Hepatocyte (in vitro differentiated cells): ENCODE results near the gene RIMKLB. TPM values are rescaled to one million over a fixed set of nuclear protein-coding genes. Genes with fewer than 3 reads are reported as not detected.
"Not testable (repeated sequence)": the region's sequence is repeated elsewhere in the genome, so short reads cannot be mapped to it uniquely, and the experiment has no call there.

Source experiments
- DNase-seq: peaks from one replicate; pipeline ENCODE4 v3.0.0-alpha.2; 2016; ENCODE audit warnings: low spot score
- H2AFZ ChIP-seq: fragments of 200-600 bp; sonication (generic); 2 replicates; pipeline ENCODE4 v1.6.0; 2016; ENCODE audit warnings: antibody characterized with exemption, mild to moderate bottlenecking
- H3K27ac ChIP-seq: fragments of 200-600 bp; sonication (generic); 2 replicates; pipeline ENCODE4 v1.5.1; 2016; ENCODE audit warnings: mild to moderate bottlenecking
- H3K27me3 ChIP-seq: fragments of 200-600 bp; sonication (generic); 2 replicates; pipeline ENCODE4 v1.6.1; 2016
- H3K36me3 ChIP-seq: fragments of 200-600 bp; sonication (generic); replicated peaks from 2 replicates; pipeline ENCODE4 v1.5.1; 2016; ENCODE audit warnings: low read depth; ENCODE audit not compliant: insufficient read depth
- H3K4me1 ChIP-seq: fragments of 200-600 bp; sonication (generic); 2 replicates; pipeline ENCODE4 v1.5.1; 2016; ENCODE audit warnings: mild to moderate bottlenecking, moderate library complexity; ENCODE audit not compliant: insufficient read depth
- H3K4me2 ChIP-seq: fragments of 200-600 bp; sonication (generic); 2 replicates; pipeline ENCODE4 v1.6.0; 2016
- H3K4me3 ChIP-seq: fragments of 200-600 bp; sonication (generic); 2 replicates; pipeline ENCODE4 v1.5.1; 2016; ENCODE audit warnings: mild to moderate bottlenecking
- H3K79me2 ChIP-seq: fragments of 200-600 bp; sonication (generic); 2 replicates; pipeline ENCODE4 v1.6.0; 2017; ENCODE audit warnings: mild to moderate bottlenecking
- H3K9me2 ChIP-seq: fragments of 200-600 bp; sonication (generic); replicated peaks from 2 replicates; pipeline ENCODE4 v1.6.0; 2017; ENCODE audit warnings: mild to moderate bottlenecking; ENCODE audit not compliant: insufficient read depth
- H3K9me3 ChIP-seq: fragments of 200-600 bp; sonication (generic); 2 replicates; pipeline ENCODE4 v1.5.1; 2016; ENCODE audit warnings: low read depth, mild to moderate bottlenecking
- H4K20me1 ChIP-seq: fragments of 200-600 bp; sonication (generic); 2 replicates; pipeline ENCODE4 v1.6.0; 2016; ENCODE audit warnings: mild to moderate bottlenecking; ENCODE audit not compliant: insufficient read depth, poor library complexity, severe bottlenecking
- EZH2 ChIP-seq: fragments of 200-600 bp; sonication (generic); IDR thresholded peaks from 2 replicates; pipeline ENCODE4 v1.6.1; 2016; ENCODE audit warnings: antibody characterized with exemption, mild to moderate bottlenecking, borderline replicate concordance
- EZH2phosphoT487 ChIP-seq: fragments of 200-600 bp; sonication (generic); IDR thresholded peaks from one replicate; pipeline ENCODE4 v1.6.1; 2018; ENCODE audit warnings: antibody characterized with exemption, mild to moderate bottlenecking, low read depth, moderate library complexity; ENCODE audit not compliant: unreplicated experiment, severe bottlenecking
- WGBS: methylation state at CpG from one replicate; pipeline ENCODE4 v1.1.6; 2016; ENCODE audit warnings: low lambda C conversion rate; ENCODE audit errors: missing lambda C conversion rate; 5-methylcytosine and 5-hydroxymethylcytosine counted together
- polyA plus RNA-seq: library from polyadenylated mRNA; unstranded; fragments of >200 nt; fragmentation: Nextera tagmentation; extraction: Ambion mirVana; gene quantifications from 2 replicates; pipeline ENCODE4 v1.2.1, GENCODE V29; 2016
- total RNA-seq: library from RNA; depleted of rRNA; stranded (reverse); fragments of >200 nt; gene quantifications from 2 replicates; pipeline ENCODE4 v1.2.3, GENCODE V29; 2014
- TF ChIP-seq, protein P1 (sequence below): fragments of 200-600 bp; sonication (generic); IDR thresholded peaks from 2 replicates; pipeline ENCODE4 v1.5.1; 2016; ENCODE audit warnings: antibody characterized with exemption, mild to moderate bottlenecking; ENCODE audit not compliant: poor library complexity

Gene RIMKLB
- total and polyA plus RNA-seq, 2 experiments from 2014 or later: 20.7 to 37.3 TPM

DNA sequence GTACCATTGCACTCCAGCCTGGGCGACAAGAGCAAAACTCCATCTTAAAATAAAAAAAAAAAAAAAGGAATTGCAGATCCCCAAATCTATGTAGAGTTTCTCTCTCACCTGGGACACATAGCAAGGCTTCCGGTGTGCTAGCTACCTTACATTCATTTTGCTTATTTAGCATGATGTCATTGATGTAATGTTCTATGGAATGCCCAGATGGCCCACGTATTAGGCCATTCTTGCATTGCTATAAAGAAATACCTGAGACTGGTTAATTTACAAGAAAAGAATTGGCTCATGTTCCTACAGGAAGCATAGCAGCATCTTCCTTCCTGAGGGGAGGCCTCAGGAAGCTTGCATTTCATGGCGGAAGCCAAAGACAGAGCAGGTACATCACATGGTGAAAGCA, 87.7 kb downstream of the RIMKLB start:
- 97% methylated on average over 4 of the region's 4 CpGs for WGBS

GRCh38 chr12:8787206-8787605, 89.4 kb downstream of the RIMKLB start:
- not testable (repeated sequence) for H3K36me3 ChIP-seq, H3K9me2 ChIP-seq, H3K9me3 ChIP-seq, H3K79me2 ChIP-seq, H3K27me3 ChIP-seq, H2AFZ ChIP-seq, H3K4me2 ChIP-seq, DNase-seq, H3K27ac ChIP-seq, H3K4me3 ChIP-seq, H4K20me1 ChIP-seq, H3K4me1 ChIP-seq
- WGBS: 98% methylated on average over 19 of the region's 28 CpGs

More for the DNA sequence above, 87.7 kb downstream of the RIMKLB start:
- H3K4me2 ChIP-seq: no peak overlapping the region
- no peaks in the 10 kb centered on the region for H3K36me3 ChIP-seq
- no peaks in the 10 kb centered on the region for H3K9me3 ChIP-seq
- no peak overlapping the region for H3K4me3 ChIP-seq
- H3K27ac ChIP-seq: no peak overlapping the region
- no peaks in the 10 kb centered on the region for H3K4me1 ChIP-seq
- DNase-seq: no peak
- H3K79me2 ChIP-seq: peaks cover 6% of the 10 kb centered on the region
- H3K27me3 ChIP-seq: no peaks in the 10 kb centered on the region
- H4K20me1 ChIP-seq: no peaks in the 10 kb centered on the region
- H3K9me2 ChIP-seq: no peaks in the 10 kb centered on the region
- no peak for TF ChIP-seq EZH2phosphoT487
- TF ChIP-seq, protein P1, sequence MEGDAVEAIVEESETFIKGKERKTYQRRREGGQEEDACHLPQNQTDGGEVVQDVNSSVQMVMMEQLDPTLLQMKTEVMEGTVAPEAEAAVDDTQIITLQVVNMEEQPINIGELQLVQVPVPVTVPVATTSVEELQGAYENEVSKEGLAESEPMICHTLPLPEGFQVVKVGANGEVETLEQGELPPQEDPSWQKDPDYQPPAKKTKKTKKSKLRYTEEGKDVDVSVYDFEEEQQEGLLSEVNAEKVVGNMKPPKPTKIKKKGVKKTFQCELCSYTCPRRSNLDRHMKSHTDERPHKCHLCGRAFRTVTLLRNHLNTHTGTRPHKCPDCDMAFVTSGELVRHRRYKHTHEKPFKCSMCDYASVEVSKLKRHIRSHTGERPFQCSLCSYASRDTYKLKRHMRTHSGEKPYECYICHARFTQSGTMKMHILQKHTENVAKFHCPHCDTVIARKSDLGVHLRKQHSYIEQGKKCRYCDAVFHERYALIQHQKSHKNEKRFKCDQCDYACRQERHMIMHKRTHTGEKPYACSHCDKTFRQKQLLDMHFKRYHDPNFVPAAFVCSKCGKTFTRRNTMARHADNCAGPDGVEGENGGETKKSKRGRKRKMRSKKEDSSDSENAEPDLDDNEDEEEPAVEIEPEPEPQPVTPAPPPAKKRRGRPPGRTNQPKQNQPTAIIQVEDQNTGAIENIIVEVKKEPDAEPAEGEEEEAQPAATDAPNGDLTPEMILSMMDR: no peak
- TF ChIP-seq EZH2: no peak
- no peak overlapping the region for H2AFZ ChIP-seq

GRCh38 chr12:8788706-8789105, 90.9 kb downstream of the RIMKLB start:
- Histone ChIP-seq H3K4me3 (peak overlapping the region; percentile 67), H3K4me2 (peak overlapping the region; percentile 87), H2AFZ (peak overlapping the region; percentile 77), H3K27ac (peak overlapping the region; percentile 43)
- not testable (repeated sequence) for H3K9me3 ChIP-seq, H3K4me1 ChIP-seq, H3K36me3 ChIP-seq, H3K9me2 ChIP-seq, H4K20me1 ChIP-seq, H3K27me3 ChIP-seq, H3K79me2 ChIP-seq, DNase-seq
- WGBS: 7% methylated on average over 10 of the region's 13 CpGs

- not testable (repeated sequence) for H3K36me3 ChIP-seq, H4K20me1 ChIP-seq, H3K27ac ChIP-seq, H3K27me3 ChIP-seq, H3K9me3 ChIP-seq, H3K9me2 ChIP-seq, DNase-seq, H3K79me2 ChIP-seq, H3K4me1 ChIP-seq
- peak overlapping the region; percentile 77 for H2AFZ ChIP-seq
- peak overlapping the region; percentile 87 for H3K4me2 ChIP-seq
- 55% methylated on average over 13 of the region's 13 CpGs for WGBS
- H3K4me3 ChIP-seq: peak overlapping the region; percentile 67
Observed at GRCh38 chr12:8789341-8790013, 91.7 kb downstream of the RIMKLB start.

- 95% methylated on average over 4 of the region's 4 CpGs for WGBS
- DNase-seq, H3K9me2 ChIP-seq, H3K9me3 ChIP-seq, H3K79me2 ChIP-seq, H2AFZ ChIP-seq, H3K36me3 ChIP-seq, H3K4me3 ChIP-seq, H4K20me1 ChIP-seq, H3K4me2 ChIP-seq, H3K27me3 ChIP-seq, H3K27ac ChIP-seq, H3K4me1 ChIP-seq: not testable (repeated sequence)
Observed at GRCh38 chr12:8793226-8793625, 95.4 kb downstream of the RIMKLB start.

GRCh38 chr12:8794611-8795010, 96.8 kb downstream of the RIMKLB start:
- H3K4me3 ChIP-seq, H3K9me2 ChIP-seq, H3K9me3 ChIP-seq, H2AFZ ChIP-seq, H3K4me2 ChIP-seq, H3K36me3 ChIP-seq, DNase-seq, H3K79me2 ChIP-seq, H3K27ac ChIP-seq, H3K27me3 ChIP-seq, H4K20me1 ChIP-seq, H3K4me1 ChIP-seq: not testable (repeated sequence)
- 91% methylated on average over 18 of the region's 21 CpGs for WGBS
